Activated CD8-positive, alpha-beta memory T cell treated with anti-CD3 and anti-CD28 coated beads for 1 hour (primary cell): ENCODE data around the gene SNX5.
"Not testable (repeated sequence)": the region's sequence is repeated elsewhere in the genome, so short reads cannot be mapped to it uniquely, and the experiment has no call there.

Experiments used
- DNase-seq, 2 donors: peaks; one replicate each; pipeline ENCODE4 v3.0.0-alpha.2; 2020; ENCODE audit warnings: low read depth in 1 of 2; ENCODE audit errors: extremely low read depth in 1 of 2

SNX5 gene

DNA sequence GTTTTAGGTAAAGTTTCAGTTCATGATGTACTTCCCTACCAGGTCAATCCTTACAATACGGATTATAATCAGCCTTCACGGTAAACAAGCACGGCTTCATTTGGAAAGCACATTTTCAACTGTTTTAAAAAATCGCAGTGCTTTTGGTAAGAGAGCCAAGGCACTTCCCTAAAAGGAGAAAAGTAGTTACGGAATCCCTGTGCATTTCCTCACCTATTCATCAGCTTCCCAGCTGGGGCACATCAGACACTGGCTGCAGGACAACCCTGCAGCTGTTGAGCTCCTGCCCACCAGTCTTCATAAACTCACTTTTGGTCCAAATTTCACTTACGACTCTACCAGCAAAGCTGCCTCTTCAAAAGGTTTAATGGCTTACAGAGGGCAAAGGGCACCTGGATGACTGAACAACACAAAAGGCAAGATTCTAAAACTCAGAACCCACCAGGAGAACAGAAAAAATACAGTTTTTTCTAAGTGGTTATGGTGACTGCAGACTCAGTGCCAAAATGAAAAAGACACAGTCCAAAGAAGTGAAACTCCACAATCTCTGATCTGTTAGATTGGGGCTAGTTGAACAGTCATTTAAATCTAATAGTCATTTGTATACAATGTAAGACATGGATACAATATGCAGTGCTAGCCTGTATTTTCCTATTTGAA, 7.5 kb downstream of the SNX5 start:
- DNase-seq = no peak

GRCh38 chr20:17960400-17960885, 8.2 kb downstream of the SNX5 start:
- not testable (repeated sequence) for DNase-seq

DNA sequence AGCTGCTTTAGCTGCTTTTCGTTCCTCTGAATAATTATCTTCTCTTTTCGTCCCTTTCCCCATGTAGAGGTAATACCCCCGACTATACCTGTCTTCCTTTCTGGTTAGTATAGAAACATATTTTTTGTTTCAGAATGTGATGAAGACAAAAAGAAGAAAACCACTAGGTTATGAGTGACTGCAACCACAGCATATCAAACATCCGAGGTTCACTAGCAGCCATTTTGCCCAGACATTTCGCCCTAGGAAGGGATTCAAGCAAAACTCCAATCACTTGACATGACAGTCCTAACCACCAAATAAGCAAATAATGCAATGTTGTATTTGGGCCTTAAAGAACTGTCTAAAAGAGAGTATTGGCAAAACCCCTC, 9.4 kb downstream of the SNX5 start:
- no peak for DNase-seq

DNA sequence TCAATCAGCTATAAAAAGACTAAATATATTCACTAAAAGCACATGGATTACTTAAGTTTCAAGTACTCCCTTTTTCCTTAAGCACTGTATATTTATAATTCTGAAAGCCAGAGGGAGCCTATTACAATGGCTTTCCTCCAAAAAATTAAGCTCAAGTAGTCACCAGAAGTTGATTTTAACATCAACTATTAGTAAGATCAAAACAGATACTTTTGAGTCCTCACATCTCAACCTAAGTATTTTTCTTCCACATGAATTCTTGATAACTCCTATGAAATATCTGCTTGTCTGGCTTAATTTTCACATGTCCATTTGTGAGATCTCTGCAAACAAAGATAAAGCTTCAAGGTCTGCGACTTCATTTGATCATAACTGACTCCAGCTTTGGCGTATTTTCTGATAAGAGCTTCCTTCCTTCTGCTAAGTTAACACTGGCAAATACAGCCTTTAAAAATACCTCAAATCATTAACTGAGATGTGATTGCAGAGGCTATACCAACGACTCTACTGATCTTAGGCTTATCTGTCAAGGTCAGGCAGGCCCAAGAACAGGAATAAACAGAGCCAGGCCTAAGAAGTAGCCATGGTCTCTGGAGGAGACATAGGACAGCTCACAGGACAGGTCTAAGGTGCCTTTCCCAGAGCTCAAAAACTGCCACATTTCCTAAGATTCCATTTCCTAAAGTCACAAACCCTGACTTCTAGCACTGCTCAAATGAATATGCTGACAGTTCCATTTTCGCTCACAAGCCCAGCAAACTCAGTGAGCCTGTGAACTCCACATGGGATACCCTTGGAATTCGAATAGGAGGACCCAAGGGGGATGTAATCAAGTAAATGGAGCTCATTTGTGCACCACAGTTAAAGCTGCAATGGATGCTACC, 10.0 kb downstream of the SNX5 start:
- DNase-seq = no peak

GRCh38 chr20:17957505-17958363, 10.9 kb downstream of the SNX5 start:
- no peak for DNase-seq

DNA sequence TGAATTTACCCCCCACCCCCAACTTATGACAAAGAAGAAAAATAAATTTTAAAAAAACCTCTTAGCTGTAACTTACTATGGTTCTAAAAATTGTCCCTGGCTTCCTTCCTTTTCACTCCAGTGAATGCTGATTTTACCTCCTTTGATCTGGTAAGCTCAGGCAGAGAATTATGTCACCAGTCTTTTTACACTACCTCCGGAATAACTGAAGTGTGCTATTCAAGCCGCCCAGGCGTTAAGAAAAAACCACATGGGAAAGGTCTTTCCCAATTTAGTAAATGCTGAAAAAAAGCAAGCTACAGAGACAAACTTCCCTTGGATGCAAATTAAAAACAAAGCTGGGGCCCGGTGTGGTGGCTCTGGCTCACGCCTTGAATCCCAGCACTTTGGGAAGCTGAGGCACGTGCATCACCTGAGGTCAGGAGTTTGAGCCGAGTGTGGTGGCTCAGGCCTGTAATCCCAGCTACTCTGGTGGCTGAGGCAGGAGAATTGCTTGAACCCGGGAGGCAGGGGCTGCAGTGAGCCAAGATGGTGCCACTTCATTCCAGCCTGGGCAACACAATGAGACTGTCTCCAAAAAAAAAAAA, 12.4 kb downstream of the SNX5 start:
- no peak for DNase-seq

DNA sequence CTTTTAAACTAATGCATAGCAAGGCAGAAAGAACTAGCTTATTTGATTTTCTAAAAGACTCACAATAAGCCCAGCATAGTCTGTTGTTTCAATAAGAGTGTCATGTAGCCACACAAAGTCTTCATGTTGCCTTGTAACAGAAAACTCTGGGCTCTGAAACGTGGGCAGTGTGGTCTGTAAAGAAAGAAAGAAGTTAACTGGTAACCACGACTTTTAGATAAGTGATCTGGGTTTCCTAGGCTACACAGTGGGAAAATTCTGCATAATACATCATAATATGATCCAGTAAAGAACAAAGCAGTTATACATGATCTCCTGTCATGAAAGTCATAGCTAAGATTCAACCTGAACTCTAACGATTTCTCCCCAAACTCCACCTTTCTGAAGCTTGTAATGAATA, 13.3 kb downstream of the SNX5 start:
- no peak for DNase-seq

GRCh38 chr20:17953935-17954334, 14.7 kb downstream of the SNX5 start:
- no peak for DNase-seq

GRCh38 chr20:17952692-17953684, 15.6 kb downstream of the SNX5 start:
- no peak for DNase-seq

DNA sequence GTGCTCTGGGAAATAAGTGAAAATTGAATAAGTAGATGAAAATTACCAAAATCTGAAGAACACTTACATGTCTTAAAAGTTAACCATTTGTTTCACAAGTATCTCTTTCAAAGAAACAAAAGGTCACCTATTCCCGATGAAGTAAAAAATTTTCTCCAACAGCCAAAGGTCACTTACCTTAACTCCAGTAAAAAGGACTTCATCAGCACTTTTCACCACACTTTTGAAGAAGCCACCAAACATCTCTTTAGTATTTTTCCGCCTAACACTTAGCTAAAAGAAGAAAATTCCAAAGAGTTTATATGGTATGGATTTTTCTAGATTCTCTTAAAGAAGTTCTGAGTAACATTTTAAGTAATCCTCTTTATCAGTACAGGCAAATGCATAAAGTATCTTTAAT, 17.3 kb downstream of the SNX5 start:
- no peak for DNase-seq

DNA sequence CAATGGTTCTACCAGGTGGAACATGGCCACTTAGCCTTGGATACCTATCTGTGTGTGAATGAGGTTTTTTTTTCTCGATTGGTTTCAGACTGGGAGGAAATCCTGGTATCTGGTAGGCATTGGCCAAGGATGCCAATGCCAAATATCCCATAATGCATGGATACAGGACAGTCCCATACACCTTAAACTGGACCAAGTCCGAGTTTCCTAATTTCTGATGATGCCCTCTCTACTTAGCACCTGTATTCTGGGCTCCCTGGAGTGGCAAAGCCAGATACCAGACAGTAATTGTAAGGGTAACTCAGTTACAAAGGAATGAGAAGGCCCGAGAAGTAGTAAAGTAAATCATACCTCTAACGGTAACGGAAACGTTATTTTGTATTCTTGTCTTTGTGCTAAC, 17.9 kb downstream of the SNX5 start:
- DNase-seq = no peak

- DNase-seq = no peak
Observed at GRCh38 chr20:17949899-17950298, 18.7 kb downstream of the SNX5 start.

- no peak for DNase-seq
Observed at GRCh38 chr20:17948442-17948841, 20.2 kb downstream of the SNX5 start.

DNA sequence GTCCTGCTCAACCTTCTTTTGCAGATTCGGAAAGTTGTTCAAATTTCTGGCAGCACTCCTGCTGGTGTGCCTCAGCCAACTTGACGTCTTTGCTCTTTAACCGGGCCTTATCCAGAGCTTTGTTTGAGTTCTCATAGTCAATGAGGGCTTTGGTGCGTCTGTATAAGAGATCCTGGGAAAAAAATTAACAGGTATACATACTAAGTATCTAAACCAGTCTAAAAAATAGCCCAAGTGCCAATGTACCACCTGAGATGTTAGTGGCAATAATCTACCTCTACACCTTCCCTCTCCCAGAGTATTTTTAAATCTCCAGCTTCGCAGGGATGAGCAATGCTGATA, 21.1 kb downstream of the SNX5 start:
- no peak for DNase-seq

DNA sequence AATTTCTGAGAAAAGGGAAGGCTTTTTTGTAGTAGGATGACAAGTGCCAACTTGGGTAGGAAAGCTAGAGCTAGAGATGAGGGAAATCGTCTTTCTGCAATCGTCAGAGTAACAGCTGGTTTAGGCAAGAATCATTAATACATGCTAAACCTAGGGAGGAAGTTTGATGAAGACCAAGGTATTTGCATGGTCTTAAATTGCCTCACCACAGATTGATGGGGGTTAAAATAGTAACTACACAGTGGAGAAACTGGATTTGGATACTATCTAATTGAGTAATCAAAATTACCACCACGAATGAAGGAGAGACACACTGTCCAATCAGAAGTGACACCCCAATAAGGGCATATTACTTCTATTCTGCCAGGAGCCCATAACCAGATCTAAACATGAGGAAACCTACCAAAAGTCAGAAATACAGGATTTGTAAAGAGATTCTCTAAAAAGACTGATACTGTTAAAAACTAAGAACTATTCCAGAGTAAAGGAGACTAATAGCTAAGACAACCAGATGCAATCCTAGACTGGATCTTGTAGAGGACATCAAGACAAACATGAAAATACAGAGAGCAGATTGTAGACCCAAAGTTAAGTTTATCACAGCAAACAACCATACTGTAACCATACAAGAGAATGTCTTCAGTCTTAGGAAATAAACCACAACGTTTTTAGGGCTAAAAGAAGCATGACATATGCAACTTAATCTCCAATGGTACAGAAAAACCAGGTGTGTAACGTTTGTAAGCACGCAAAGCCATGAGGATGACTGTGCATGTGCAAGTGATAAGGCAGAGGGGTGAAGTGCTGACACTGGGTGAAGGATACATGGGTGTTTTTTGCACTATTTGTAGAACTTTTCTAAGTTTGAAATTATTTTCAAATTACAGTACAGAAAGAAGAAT, 21.8 kb downstream of the SNX5 start:
- DNase-seq = no peak

DNA sequence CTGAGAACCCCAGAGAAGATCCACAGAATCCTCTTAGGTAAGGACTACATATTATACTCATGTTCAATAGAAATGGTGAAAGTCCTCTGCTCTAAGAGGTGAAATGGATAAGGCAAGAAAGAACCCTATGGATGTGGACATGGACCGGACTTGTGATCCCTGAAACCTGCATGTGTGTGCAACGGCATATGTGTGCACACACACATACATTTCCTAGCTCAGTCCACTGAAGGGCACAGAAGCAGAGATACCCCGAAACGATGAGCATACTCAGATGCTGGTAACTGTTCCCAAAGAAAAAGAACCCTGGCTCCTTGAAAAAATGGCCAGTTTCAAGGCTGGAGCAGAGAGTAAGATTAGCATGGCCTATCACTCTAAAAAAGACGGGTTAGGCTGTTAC, 22.6 kb downstream of the SNX5 start:
- no peak for DNase-seq

- no peak for DNase-seq
Observed at GRCh38 chr20:17944854-17945474, 23.6 kb downstream of the SNX5 start.

DNA sequence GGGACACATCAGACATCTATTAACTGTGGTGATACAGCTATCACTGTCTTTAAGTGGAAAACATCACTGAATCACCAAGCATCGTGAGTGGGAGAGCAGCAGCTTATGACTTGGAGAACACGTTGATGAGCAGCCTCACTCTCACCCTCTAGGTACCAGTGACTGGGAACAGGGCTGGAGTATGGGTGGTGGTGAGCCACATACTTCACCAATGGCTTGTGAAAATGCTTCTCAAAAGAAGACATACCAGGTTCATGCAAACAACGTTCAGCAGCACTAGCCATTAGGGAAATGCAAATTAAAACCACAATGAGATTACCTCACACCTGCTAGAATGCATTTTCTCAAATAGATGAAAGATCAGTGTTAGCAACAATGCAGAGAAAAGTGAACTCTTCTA, 25.3 kb downstream of the SNX5 start:
- no peak for DNase-seq

- DNase-seq = no peak
Observed at GRCh38 chr20:17941826-17942196, 26.8 kb downstream of the SNX5 start.
